Neural progenitor cell (in vitro differentiated cells): ENCODE results near the gene AK2. TPM values are rescaled to one million over a fixed set of nuclear protein-coding genes. Genes with fewer than 3 reads are reported as not detected.
A peak's percentile ranks its signal among the peaks of the same experiment; 100 is the strongest.

Experiments used
- DNase-seq: peaks from one replicate; pipeline ENCODE4 v3.0.0-alpha.2; 2016; ENCODE audit warnings: low spot score
- H2AFZ ChIP-seq: fragments of 200-600 bp; sonication (generic); replicated peaks from 2 replicates; pipeline ENCODE4 v1.6.1; 2016; ENCODE audit warnings: antibody characterized with exemption
- H3F3A ChIP-seq: fragments of 200-600 bp; sonication (generic); 2 replicates; pipeline ENCODE4 v1.6.1; 2016; ENCODE audit warnings: antibody characterized with exemption, low read depth
- H3K27ac ChIP-seq: fragments of 200-600 bp; sonication (generic); 2 replicates; pipeline ENCODE4 v1.5.1; 2016; ENCODE audit warnings: mild to moderate bottlenecking
- H3K27me3 ChIP-seq: fragments of 200-600 bp; sonication (generic); 2 replicates; pipeline ENCODE4 v1.6.1; 2016; ENCODE audit warnings: mild to moderate bottlenecking, moderate library complexity
- H3K36me3 ChIP-seq: fragments of 200-600 bp; sonication (generic); 2 replicates; pipeline ENCODE4 v1.5.1; 2016
- H3K4me1 ChIP-seq: fragments of 200-600 bp; sonication (generic); 2 replicates; pipeline ENCODE4 v1.6.1; 2016; ENCODE audit warnings: mixed run types
- H3K4me2 ChIP-seq: fragments of 200-600 bp; sonication (generic); 2 replicates; pipeline ENCODE4 v1.6.1; 2016
- H3K4me3 ChIP-seq: fragments of 200-600 bp; sonication (generic); 2 replicates; pipeline ENCODE4 v1.5.1; 2016
- H3K79me2 ChIP-seq: fragments of 200-600 bp; sonication (generic); 2 replicates; pipeline ENCODE4 v1.6.1; 2016; ENCODE audit warnings: low read depth
- H3K9ac ChIP-seq: fragments of 200-600 bp; sonication (generic); 2 replicates; pipeline ENCODE4 v1.6.1; 2016
- H3K9me3 ChIP-seq: fragments of 200-600 bp; sonication (generic); 2 replicates; pipeline ENCODE4 v1.5.1; 2016; ENCODE audit warnings: low read depth
- H4K20me1 ChIP-seq: fragments of 200-600 bp; sonication (generic); 2 replicates; pipeline ENCODE4 v1.6.1; 2016; ENCODE audit warnings: low read depth
- H3K27ac Mint-ChIP-seq: 3 replicates; pipeline ENCODE4 v1.8.0; 2021; ENCODE audit warnings: mixed read lengths
- H3K27me3 Mint-ChIP-seq: 2 replicates; pipeline ENCODE4 v1.8.0; 2022; ENCODE audit warnings: low read depth, mild to moderate bottlenecking, inconsistent platforms, moderate library complexity, mixed read lengths; ENCODE audit not compliant: insufficient read depth
- H3K36me3 Mint-ChIP-seq: 3 replicates; pipeline ENCODE4 v1.8.0; 2021; ENCODE audit warnings: mixed read lengths
- H3K4me1 Mint-ChIP-seq: 3 replicates; pipeline ENCODE4 v1.8.0; 2021; ENCODE audit warnings: mixed read lengths
- H3K4me3 Mint-ChIP-seq: 3 replicates; pipeline ENCODE4 v1.8.0; 2021; ENCODE audit warnings: mild to moderate bottlenecking, moderate library complexity, mixed read lengths
- H3K9me3 Mint-ChIP-seq: 3 replicates; pipeline ENCODE4 v1.8.0; 2020; ENCODE audit warnings: mixed read lengths
- CTCF ChIP-seq: fragments of 200-600 bp; sonication (generic); IDR thresholded peaks from 2 replicates; pipeline ENCODE4 v1.5.1; 2017; ENCODE audit warnings: antibody characterized with exemption, mild to moderate bottlenecking
- EZH2 ChIP-seq: fragments of 200-600 bp; sonication (generic); IDR thresholded peaks from 2 replicates; pipeline ENCODE4 v1.6.1; 2017; ENCODE audit warnings: antibody characterized with exemption, mild to moderate bottlenecking, moderate library complexity
- EZH2phosphoT487 ChIP-seq: fragments of 200-600 bp; sonication (generic); IDR thresholded peaks from 2 replicates; pipeline ENCODE4 v1.6.1; 2017; ENCODE audit warnings: antibody characterized with exemption
- total RNA-seq: library from RNA; depleted of rRNA; stranded (reverse); fragments of >200 nt; gene quantifications from 2 replicates; pipeline ENCODE4 v1.2.3, GENCODE V29; 2015; ENCODE audit warnings: low replicate concordance

AK2 gene
- total RNA-seq, 1 donor from 2014 or later, result 128 TPM

GRCh38 chr1:33082575-33083108 is 46.0 kb upstream of the AK2 start:
- no peak for TF ChIP-seq CTCF
- TF ChIP-seq EZH2phosphoT487, result no peak
- TF ChIP-seq EZH2, result no peak
- H3K27ac Mint-ChIP-seq, result no peak overlapping the region
- H3K4me1 Mint-ChIP-seq, result peaks cover 30% of the 10 kb centered on the region
- peaks cover 6% of the 10 kb centered on the region for H3K27me3 Mint-ChIP-seq
- no peaks in the 10 kb centered on the region for H3K9me3 Mint-ChIP-seq
- no peak overlapping the region for H3K27ac ChIP-seq
- no peak for DNase-seq
- H3K4me3 Mint-ChIP-seq, result peak overlapping the region; percentile 84
- H4K20me1 ChIP-seq, result no peaks in the 10 kb centered on the region
- H3K79me2 ChIP-seq, result no peaks in the 10 kb centered on the region
- H3K36me3 Mint-ChIP-seq, result no peaks in the 10 kb centered on the region
- peak overlapping the region; percentile 83 for H3K4me2 ChIP-seq
- peaks cover 53% of the 10 kb centered on the region for H3K27me3 ChIP-seq
- no peak overlapping the region for H2AFZ ChIP-seq
- no peaks in the 10 kb centered on the region for H3K36me3 ChIP-seq
- H3K4me3 ChIP-seq, result no peak overlapping the region
- peaks cover 14% of the 10 kb centered on the region for H3F3A ChIP-seq
- peaks cover 11% of the 10 kb centered on the region for H3K4me1 ChIP-seq
- no peak overlapping the region for H3K9ac ChIP-seq
- H3K9me3 ChIP-seq, result no peaks in the 10 kb centered on the region

- H3K36me3 ChIP-seq, result no peaks in the 10 kb centered on the region
- H3F3A ChIP-seq, result peaks cover 14% of the 10 kb centered on the region
- H3K4me2 ChIP-seq, result peak overlapping the region; percentile 83
- H3K9ac ChIP-seq, result no peak overlapping the region
- peaks cover 11% of the 10 kb centered on the region for H3K4me1 ChIP-seq
- TF ChIP-seq CTCF (no peak), EZH2 (peak; percentile 50), EZH2phosphoT487 (no peak)
- H3K9me3 ChIP-seq, result no peaks in the 10 kb centered on the region
- no peak overlapping the region for H3K27ac ChIP-seq
- Mint-ChIP-seq H3K36me3 (no peaks in the 10 kb centered on the region), H3K27ac (no peak overlapping the region), H3K4me3 (peak overlapping the region; percentile 84), H3K4me1 (peaks cover 30% of the 10 kb centered on the region), H3K27me3 (peaks cover 6% of the 10 kb centered on the region), H3K9me3 (no peaks in the 10 kb centered on the region)
- H4K20me1 ChIP-seq, result no peaks in the 10 kb centered on the region
- peak overlapping the region; percentile 75 for H2AFZ ChIP-seq
- H3K79me2 ChIP-seq, result no peaks in the 10 kb centered on the region
- peak overlapping the region; percentile 60 for H3K4me3 ChIP-seq
- H3K27me3 ChIP-seq, result peaks cover 53% of the 10 kb centered on the region
- DNase-seq, result peak; percentile 57
Measured at GRCh38 chr1:33081554-33082305, 45.0 kb upstream of the AK2 start.

- Histone ChIP-seq H3K27me3 (peaks cover 51% of the 10 kb centered on the region), H3K4me1 (peaks cover 11% of the 10 kb centered on the region), H4K20me1 (no peaks in the 10 kb centered on the region), H3K27ac (no peak within 1 kb of the TSS), H3K79me2 (no peaks in the 10 kb centered on the region), H3K36me3 (no peaks in the 10 kb centered on the region), H3F3A (peaks cover 14% of the 10 kb centered on the region), H3K9ac (no peak within 1 kb of the TSS), H3K9me3 (no peaks in the 10 kb centered on the region), H3K4me3 (peak within 1 kb of the TSS; percentile 60), H2AFZ (peak within 1 kb of the TSS; percentile 80), H3K4me2 (peak within 1 kb of the TSS; percentile 83)
- peak within 1 kb of the TSS; percentile 84 for H3K4me3 Mint-ChIP-seq
- peak; percentile 98 for DNase-seq
- TF ChIP-seq EZH2phosphoT487, result no peak
- TF ChIP-seq EZH2, result no peak
- TF ChIP-seq CTCF, result no peak
- peaks cover 28% of the 10 kb centered on the region for H3K4me1 Mint-ChIP-seq
- H3K27me3 Mint-ChIP-seq, result peaks cover 6% of the 10 kb centered on the region
- H3K36me3 Mint-ChIP-seq, result no peaks in the 10 kb centered on the region
- H3K9me3 Mint-ChIP-seq, result no peaks in the 10 kb centered on the region
- no peak within 1 kb of the TSS for H3K27ac Mint-ChIP-seq
Measured at GRCh38 chr1:33080885-33081553, 44.3 kb upstream of the AK2 start, which contains the start of gene AZIN2. TSS of gene AZIN2 (plus strand) at chr1:33081153. CDS start at chr1:33082250, 1,097 bp downstream.
